T-cell (primary cell): Measurements from ENCODE around the gene NTHL1. TPM values are rescaled to one million over a fixed set of nuclear protein-coding genes. Genes with fewer than 3 reads are reported as not detected.

ENCODE experiments used
- ATAC-seq, 4 experiments: fragments of 200-7000 bp in 3 of 4; fragments of 150-1000 bp in 1 of 4; cut with Tn5 transposase; replicated peaks in 1 of 4; 1 replicate in 3 of 4; 2 replicates in 1 of 4; pipeline ENCODE4 v1.10.0; 2021; ENCODE audit warnings: moderate library complexity in 3 of 4, mild to moderate bottlenecking in 2 of 4, moderate number of reproducible peaks in 1 of 4
- CTCF ChIA-PET, 2 donors: fragments of 300-600 bp; sonication (Branson Sonifier 250); formaldehyde crosslinking; loops; one replicate each; lab custom pipeline; 2022; ENCODE audit warnings: antibody characterized with exemption in 2 of 2; lab: Charles Lee
- POLR2A ChIA-PET, 2 donors: fragments of 300-600 bp; sonication (Branson Sonifier 250); formaldehyde crosslinking; loops; one replicate each; lab custom pipeline; 2022; ENCODE audit warnings: antibody characterized with exemption in 2 of 2; lab: Charles Lee
- DNase-seq, 35 experiments: peaks; one replicate each; pipeline versions ENCODE4 v3.0.0 to v3.0.0-alpha.2; 2013 to 2023
- H3K27ac ChIP-seq: one replicate; pipeline ENCODE4 v1.5.1; 2013; ENCODE audit warnings: low read length
- H3K27me3 ChIP-seq, 2 experiments: replicated peaks in 1 of 2; 1 replicate in 1 of 2; 2 replicates in 1 of 2; pipeline versions ENCODE4 v1.6.1 to v1.7.0; 2013; ENCODE audit warnings: low read length in 1 of 2, mixed read lengths in 1 of 2; ENCODE audit not compliant: control insufficient read depth in 2 of 2, insufficient read depth in 2 of 2; ENCODE audit errors: extremely low read depth in 1 of 2
- H3K36me3 ChIP-seq, 2 donors: 1 replicate in 1 of 2; 2 replicates in 1 of 2; pipeline versions ENCODE4 v1.6.1 to v1.7.0; 2013; ENCODE audit warnings: low read length in 1 of 2; ENCODE audit not compliant: control insufficient read depth in 2 of 2, insufficient read depth in 1 of 2; ENCODE audit errors: extremely low read depth in 1 of 2
- H3K4me1 ChIP-seq, 2 experiments: 1 replicate in 1 of 2; 2 replicates in 1 of 2; pipeline versions ENCODE4 v1.6.1 to v1.7.0; 2013; ENCODE audit warnings: low read length in 2 of 2, mixed read lengths in 1 of 2; ENCODE audit not compliant: insufficient read depth in 2 of 2, control insufficient read depth in 1 of 2; ENCODE audit errors: extremely low read depth in 1 of 2
- H3K4me3 ChIP-seq, 2 donors: 1 replicate in 1 of 2; 2 replicates in 1 of 2; pipeline versions ENCODE4 v1.5.1 to v1.7.0; 2013; ENCODE audit warnings: mild to moderate bottlenecking in 2 of 2, low read length in 1 of 2, moderate library complexity in 1 of 2; ENCODE audit not compliant: control insufficient read depth in 1 of 2; ENCODE audit errors: extremely low read depth in 1 of 2
- H3K9me3 ChIP-seq: 2 replicates; pipeline ENCODE4 v1.7.0; 2013
- H3K27ac Mint-ChIP-seq, 2 donors: one replicate each; pipeline ENCODE4 v1.8.0; 2020 to 2021; ENCODE audit warnings: mild to moderate bottlenecking in 2 of 2, mixed read lengths in 2 of 2
- H3K27me3 Mint-ChIP-seq, 2 donors: one replicate each; pipeline ENCODE4 v1.8.0; 2021 to 2022; ENCODE audit warnings: mixed read lengths in 2 of 2
- H3K36me3 Mint-ChIP-seq: one replicate; pipeline ENCODE4 v1.8.0; 2021; ENCODE audit warnings: mixed read lengths
- H3K4me1 Mint-ChIP-seq, 3 donors: one replicate each; pipeline ENCODE4 v1.8.0; 2020 to 2022; ENCODE audit warnings: mixed read lengths in 3 of 3, mild to moderate bottlenecking in 1 of 3
- H3K4me3 Mint-ChIP-seq, 3 donors: one replicate each; pipeline ENCODE4 v1.8.0; 2020 to 2022; ENCODE audit warnings: mild to moderate bottlenecking in 3 of 3, mixed read lengths in 3 of 3, moderate library complexity in 3 of 3
- H3K9me3 Mint-ChIP-seq, 3 donors: one replicate each; pipeline ENCODE4 v1.8.0; 2020 to 2022; ENCODE audit warnings: mixed read lengths in 3 of 3
- WGBS: methylation state at CpG from one replicate; pipeline ENCODE4 v1.1.5; 2013; ENCODE audit warnings: missing lambda C conversion rate; ENCODE audit not compliant: insufficient coverage; 5-methylcytosine and 5-hydroxymethylcytosine counted together
- total RNA-seq, 35 experiments: library from RNA in 6 of 35; stranded (reverse) in 6 of 35; fragments of 120-200 nt in 1 of 35; gene quantifications; one replicate each; pipeline versions ENCODE4 v1.2.1 to v1.2.4 and lab custom pipeline; 2013 to 2026

NTHL1 gene
- total RNA-seq, 5 donors from 2014 or later (not counting 1 experiment from before 2014, with no cell fraction given) = 5.8 to 24.1 (median 18.3) TPM

GRCh38 chr16:2058872-2059271 is 11.2 kb upstream of the NTHL1 start:
- WGBS = 100% methylated on average over 1 of the region's 10 CpGs
- DNase-seq = no peak

GRCh38 chr16:2058420-2058819 is 10.8 kb upstream of the NTHL1 start:
- DNase-seq (no peak), ATAC-seq (no peak)
- H3K27me3 ChIP-seq = no peaks in the 10 kb centered on the region
- peaks cover 7% of the 10 kb centered on the region for H3K36me3 Mint-ChIP-seq
- H3K4me1 Mint-ChIP-seq = no peaks in the 10 kb centered on the region
- H3K27ac Mint-ChIP-seq = no peak overlapping the region
- H3K4me3 ChIP-seq = no peak overlapping the region
- no peaks in the 10 kb centered on the region for H3K4me1 ChIP-seq
- 98% methylated on average over 11 of the region's 13 CpGs for WGBS
- H3K27ac ChIP-seq = no peak overlapping the region
- peaks cover 35 to 71% of the 10 kb centered on the region in 2 donors for H3K36me3 ChIP-seq
- H3K9me3 Mint-ChIP-seq = no peaks in the 10 kb centered on the region
- no peak overlapping the region for H3K4me3 Mint-ChIP-seq
- CTCF ChIA-PET = no interaction called here
- POLR2A ChIA-PET = no interaction called here
- H3K9me3 ChIP-seq = no peaks in the 10 kb centered on the region
- H3K27me3 Mint-ChIP-seq = no peaks in the 10 kb centered on the region

More at GRCh38 chr16:2058872-2059271, 11.2 kb upstream of the NTHL1 start:
- peaks cover 10% of the 10 kb centered on the region for H3K36me3 Mint-ChIP-seq
- H3K9me3 Mint-ChIP-seq = no peaks in the 10 kb centered on the region
- no peak for ATAC-seq
- CTCF ChIA-PET = interaction anchor here in 1 of 2 donors (0.7 kb wide), 1 partner anchor 29 kb away, joined by 11 read pairs; no protein-coding TSS in a partner anchor
- H3K27me3 Mint-ChIP-seq = no peaks in the 10 kb centered on the region
- no peaks in the 10 kb centered on the region for H3K4me1 ChIP-seq
- POLR2A ChIA-PET = no interaction called here
- H3K27ac Mint-ChIP-seq = no peak overlapping the region
- H3K4me3 Mint-ChIP-seq = no peak overlapping the region
- peaks cover 39 to 71% of the 10 kb centered on the region in 2 donors for H3K36me3 ChIP-seq
- H3K27ac ChIP-seq = no peak overlapping the region
- H3K4me3 ChIP-seq = no peak overlapping the region
- H3K4me1 Mint-ChIP-seq = no peaks in the 10 kb centered on the region
- no peaks in the 10 kb centered on the region for H3K27me3 ChIP-seq
- H3K9me3 ChIP-seq = no peaks in the 10 kb centered on the region

- POLR2A ChIA-PET = no interaction called here
- Mint-ChIP-seq H3K36me3 (peaks cover 11% of the 10 kb centered on the region), H3K27me3 (no peaks in the 10 kb centered on the region), H3K9me3 (no peaks in the 10 kb centered on the region), H3K4me3 (no peak overlapping the region), H3K27ac (no peak overlapping the region), H3K4me1 (no peaks in the 10 kb centered on the region)
- Histone ChIP-seq H3K4me3 (no peak overlapping the region), H3K27me3 (no peaks in the 10 kb centered on the region), H3K27ac (no peak overlapping the region), H3K36me3 (peaks cover 34 to 73% of the 10 kb centered on the region in 2 donors), H3K9me3 (no peaks in the 10 kb centered on the region), H3K4me1 (no peaks in the 10 kb centered on the region)
- CTCF ChIA-PET = no interaction called here
- DNase-seq (no peak), ATAC-seq (no peak)
- 97% methylated on average over 7 of the region's 10 CpGs for WGBS
Measured at GRCh38 chr16:2057438-2057837, 9.8 kb upstream of the NTHL1 start.

- Mint-ChIP-seq H3K9me3 (no peaks in the 10 kb centered on the region), H3K4me3 (no peak overlapping the region)
- POLR2A ChIA-PET = no interaction called here
Measured at GRCh38 chr16:2056681-2057407, 9.2 kb upstream of the NTHL1 start.

GRCh38 chr16:2056077-2056476 is 8.4 kb upstream of the NTHL1 start:
- Histone ChIP-seq H3K27me3 (no peaks in the 10 kb centered on the region), H3K36me3 (peaks cover 31 to 73% of the 10 kb centered on the region in 2 donors), H3K9me3 (no peaks in the 10 kb centered on the region), H3K27ac (no peak overlapping the region), H3K4me1 (no peaks in the 10 kb centered on the region), H3K4me3 (no peak overlapping the region)
- Mint-ChIP-seq H3K4me1 (no peaks in the 10 kb centered on the region), H3K4me3 (no peak overlapping the region), H3K36me3 (peaks cover 12% of the 10 kb centered on the region), H3K9me3 (no peaks in the 10 kb centered on the region), H3K27ac (no peak overlapping the region), H3K27me3 (no peaks in the 10 kb centered on the region)
- CTCF ChIA-PET = no interaction called here
- no peak for DNase-seq
- POLR2A ChIA-PET = no interaction called here
- no peak for ATAC-seq
- whole genome bisulfite sequencing = 92% methylated on average over 15 of the region's 15 CpGs

More at GRCh38 chr16:2056681-2057407, 9.2 kb upstream of the NTHL1 start:
- peaks cover 12% of the 10 kb centered on the region for H3K36me3 Mint-ChIP-seq
- H3K36me3 ChIP-seq = peaks cover 34 to 73% of the 10 kb centered on the region in 2 donors
- 95% methylated on average over 16 of the region's 19 CpGs for WGBS
- no peak overlapping the region for H3K27ac Mint-ChIP-seq
- H3K4me1 ChIP-seq = no peaks in the 10 kb centered on the region
- no peak for ATAC-seq
- no peaks in the 10 kb centered on the region for H3K9me3 ChIP-seq
- H3K27ac ChIP-seq = no peak overlapping the region
- H3K27me3 Mint-ChIP-seq = no peaks in the 10 kb centered on the region
- H3K4me1 Mint-ChIP-seq = no peaks in the 10 kb centered on the region
- CTCF ChIA-PET = no interaction called here
- H3K27me3 ChIP-seq = no peaks in the 10 kb centered on the region
- no peak overlapping the region for H3K4me3 ChIP-seq
- no peak for DNase-seq

GRCh38 chr16:2054543-2055245 is 7.1 kb upstream of the NTHL1 start:
- Mint-ChIP-seq H3K4me1 (peaks cover 0 to 4% (median 0%) of the 10 kb centered on the region in 3 donors), H3K27ac (no peak overlapping the region)

More at GRCh38 chr16:2054543-2055245, 7.1 kb upstream of the NTHL1 start:
- 93% methylated on average over 23 of the region's 29 CpGs for WGBS
- Histone ChIP-seq H3K9me3 (no peaks in the 10 kb centered on the region), H3K4me3 (no peak overlapping the region), H3K27ac (no peak overlapping the region), H3K27me3 (no peaks in the 10 kb centered on the region), H3K4me1 (no peaks in the 10 kb centered on the region), H3K36me3 (peaks cover 20 to 65% of the 10 kb centered on the region in 2 donors)
- Mint-ChIP-seq H3K27me3 (no peaks in the 10 kb centered on the region), H3K4me3 (no peak overlapping the region), H3K36me3 (peaks cover 12% of the 10 kb centered on the region), H3K9me3 (no peaks in the 10 kb centered on the region)
- DNase-seq (no peak), ATAC-seq (no peak)
- CTCF ChIA-PET = no interaction called here
- POLR2A ChIA-PET = no interaction called here
